GM21381 (cell line): ENCODE data around the gene TUBB4B.
"Not testable (repeated sequence)": the region's sequence is repeated elsewhere in the genome, so short reads cannot be mapped to it uniquely, and the experiment has no call there.

Experiments used
- ATAC-seq: cut with Tn5 transposase; IDR thresholded peaks from one replicate; pipeline ENCODE4 v1.9.1; 2021; ENCODE audit warnings: mild to moderate bottlenecking, moderate library complexity; ENCODE audit not compliant: unreplicated experiment

The TUBB4B gene

GRCh38 chr9:137251490-137252268 lies 10.6 kb downstream of the TUBB4B start:
- ATAC-seq = no peak

GRCh38 chr9:137252555-137253506 lies 11.7 kb downstream of the TUBB4B start:
- no peak for ATAC-seq

GRCh38 chr9:137253717-137254623 lies 12.9 kb downstream of the TUBB4B start:
- no peak for ATAC-seq

- ATAC-seq = peak; percentile 81
Observed at GRCh38 chr9:137254624-137255447, 13.7 kb downstream of the TUBB4B start, which contains the start of gene NELFB. NELFB (plus strand) TSS chr9:137255327.

- no peak for ATAC-seq
Observed at GRCh38 chr9:137255448-137256114, 14.5 kb downstream of the TUBB4B start.

GRCh38 chr9:137256362-137256761 lies 15.3 kb downstream of the TUBB4B start:
- ATAC-seq = no peak

- ATAC-seq = no peak
Observed at GRCh38 chr9:137256856-137257255, 15.8 kb downstream of the TUBB4B start.

- not testable (repeated sequence) for ATAC-seq
Observed at GRCh38 chr9:137262173-137262908, 21.3 kb downstream of the TUBB4B start.

- ATAC-seq = no peak
Observed at GRCh38 chr9:137262909-137263285, 21.8 kb downstream of the TUBB4B start.

- ATAC-seq = no peak
Observed at GRCh38 chr9:137263506-137263905, 22.4 kb downstream of the TUBB4B start.

GRCh38 chr9:137264067-137264466 lies 23.0 kb downstream of the TUBB4B start:
- ATAC-seq = no peak

- ATAC-seq = no peak
Observed at GRCh38 chr9:137265496-137266161, 24.5 kb downstream of the TUBB4B start.

- ATAC-seq = no peak
Observed at GRCh38 chr9:137266162-137266527, 25.1 kb downstream of the TUBB4B start.

GRCh38 chr9:137266585-137267453 lies 25.7 kb downstream of the TUBB4B start:
- ATAC-seq = no peak

GRCh38 chr9:137267933-137268355 lies 26.9 kb downstream of the TUBB4B start:
- ATAC-seq = no peak

- no peak for ATAC-seq
Observed at GRCh38 chr9:137268538-137269201, 27.6 kb downstream of the TUBB4B start.
